ENCODE results near the gene APOBR. TPM values are rescaled to one million over a fixed set of nuclear protein-coding genes. Genes with fewer than 3 reads are reported as not detected.
"Not testable (repeated sequence)": the region's sequence is repeated elsewhere in the genome, so short reads cannot be mapped to it uniquely, and the experiment has no call there.

APOBR gene
- total RNA-seq, 4 donors from 2014 or later, result 0.88 to 2.0 (median 1.6) TPM

- WGBS, 2 donors, result 87 to 91% methylated on average over 11 of the region's 11 CpGs
- intact Hi-C loops (cut with DNase I; ENCODE audit: low total_unique reads), result no loop called here
- no peak for DNase-seq (ENCODE audit: low spot score in 2 of 2)
- TF ChIP-seq CTCF (IDR thresholded peaks at IDR 0.05), result no peak
- no peak for TF ChIP-seq POLR2A (IDR thresholded peaks at IDR 0.05)
- H3K4me3 ChIP-seq (ENCODE audit: low read depth, poor library complexity, severe bottlenecking), result no peak overlapping the region
Measured at GRCh38 chr16:28522792-28523191, 28.3 kb downstream of the APOBR start.

GRCh38 chr16:28524681-28525171 lies 30.3 kb downstream of the APOBR start:
- intact Hi-C loops (cut with DNase I; ENCODE audit: low total_unique reads), result no loop called here
- no peak overlapping the region for H3K4me3 ChIP-seq (ENCODE audit: low read depth, poor library complexity, severe bottlenecking)
- TF ChIP-seq POLR2A (IDR thresholded peaks at IDR 0.05) (no peak), CTCF (IDR thresholded peaks at IDR 0.05) (no peak)
- WGBS, 2 donors, result 68 to 70% methylated on average over 6 of the region's 6 CpGs
- no peak for DNase-seq (ENCODE audit: low spot score in 2 of 2)

GRCh38 chr16:28526201-28527099 lies 32.0 kb downstream of the APOBR start:
- 88 to 89% methylated on average over 11 of the region's 11 CpGs for WGBS, 2 donors
- intact Hi-C loops (cut with DNase I; ENCODE audit: low total_unique reads), result no loop called here
- no peak for DNase-seq (ENCODE audit: low spot score in 2 of 2)
- no peak overlapping the region for H3K4me3 ChIP-seq (ENCODE audit: low read depth, poor library complexity, severe bottlenecking)
- TF ChIP-seq POLR2A (IDR thresholded peaks at IDR 0.05), result no peak
- no peak for TF ChIP-seq CTCF (IDR thresholded peaks at IDR 0.05)

GRCh38 chr16:28527100-28527785 lies 32.8 kb downstream of the APOBR start:
- H3K4me3 ChIP-seq (ENCODE audit: low read depth, poor library complexity, severe bottlenecking); intact Hi-C loops (cut with DNase I; ENCODE audit: low total_unique reads); DNase-seq (ENCODE audit: low spot score in 2 of 2): not testable (repeated sequence)
- 84 to 96% methylated on average over 7 of the region's 7 CpGs for WGBS, 2 donors

GRCh38 chr16:28527985-28528384 lies 33.5 kb downstream of the APOBR start:
- 92 to 94% methylated on average over 5 of the region's 5 CpGs for WGBS, 2 donors
- H3K4me3 ChIP-seq (ENCODE audit: low read depth, poor library complexity, severe bottlenecking), result no peak overlapping the region
- no peak for DNase-seq (ENCODE audit: low spot score in 2 of 2)
- intact Hi-C loops (cut with DNase I; ENCODE audit: low total_unique reads), result no loop called here
- no peak for TF ChIP-seq POLR2A (IDR thresholded peaks at IDR 0.05)
- no peak for TF ChIP-seq CTCF (IDR thresholded peaks at IDR 0.05)

GRCh38 chr16:28528463-28528867 lies 34.0 kb downstream of the APOBR start:
- H3K4me3 ChIP-seq (ENCODE audit: low read depth, poor library complexity, severe bottlenecking), result no peak overlapping the region
- 86 to 88% methylated on average over 5 of the region's 5 CpGs for WGBS, 2 donors
- DNase-seq (ENCODE audit: low spot score in 2 of 2), result no peak
- TF ChIP-seq CTCF (IDR thresholded peaks at IDR 0.05) (no peak), POLR2A (IDR thresholded peaks at IDR 0.05) (no peak)
- intact Hi-C loops (cut with DNase I; ENCODE audit: low total_unique reads), result no loop called here
